CD4-positive, alpha-beta T cell (primary cell): Measurements from ENCODE around the gene RNF169. TPM values are rescaled to one million over a fixed set of nuclear protein-coding genes. Genes with fewer than 3 reads are reported as not detected.

Source experiments
- ATAC-seq: fragments of 200-7000 bp; cut with Tn5 transposase; one replicate; pipeline ENCODE4 v1.10.0; 2022; ENCODE audit warnings: mild to moderate bottlenecking; ENCODE audit not compliant: poor library complexity
- CTCF ChIA-PET: fragments of 350-600 bp; sonication (Branson Sonifier 250); formaldehyde crosslinking; loops from one replicate; lab custom pipeline; 2021; ENCODE audit warnings: antibody characterized with exemption, inconsistent platforms; lab: Charles Lee
- POLR2A ChIA-PET: fragments of 350-600 bp; sonication (Branson Sonifier 250); formaldehyde crosslinking; loops from one replicate; lab custom pipeline; 2021; ENCODE audit warnings: antibody characterized with exemption, inconsistent platforms; lab: Charles Lee
- DNase-seq, 14 experiments: peaks; one replicate each; pipeline ENCODE4 v3.0.0-alpha.2; 2013 to 2020; ENCODE audit warnings: mixed read lengths in 2 of 14
- H3K27ac ChIP-seq, 2 donors: one replicate each; pipeline versions ENCODE4 v1.5.1 to v1.7.0; 2013; ENCODE audit warnings: low read length in 2 of 2, low read depth in 1 of 2, mild to moderate bottlenecking in 1 of 2
- H3K27me3 ChIP-seq, 2 experiments: 1 replicate in 1 of 2; 2 replicates in 1 of 2; pipeline versions ENCODE4 v1.6.1 to v1.7.0; 2013; ENCODE audit warnings: low read length in 2 of 2, control low read depth in 1 of 2, mild to moderate bottlenecking in 1 of 2, moderate library complexity in 1 of 2; ENCODE audit not compliant: insufficient read depth in 2 of 2, control insufficient read depth in 1 of 2
- H3K36me3 ChIP-seq: one replicate; pipeline ENCODE4 v1.6.1; 2013; ENCODE audit warnings: low read length, control low read depth; ENCODE audit not compliant: insufficient read depth
- H3K4me1 ChIP-seq: one replicate; pipeline ENCODE4 v1.6.1; 2013; ENCODE audit warnings: low read length, control low read depth; ENCODE audit not compliant: insufficient read depth
- H3K4me3 ChIP-seq: one replicate; pipeline ENCODE4 v1.5.1; 2013; ENCODE audit warnings: mild to moderate bottlenecking, low read length, moderate library complexity
- H3K9me3 ChIP-seq, 2 experiments: 1 replicate in 1 of 2; 2 replicates in 1 of 2; pipeline versions ENCODE4 v1.6.1 to v1.7.0; 2013; ENCODE audit warnings: low read length in 2 of 2, mild to moderate bottlenecking in 2 of 2, control low read depth in 1 of 2, moderate library complexity in 1 of 2; ENCODE audit not compliant: control insufficient read depth in 1 of 2, insufficient read depth in 1 of 2
- H3K27ac Mint-ChIP-seq: one replicate; pipeline ENCODE4 v1.8.0; 2020; ENCODE audit warnings: mixed read lengths
- H3K27me3 Mint-ChIP-seq: one replicate; pipeline ENCODE4 v1.8.0; 2021; ENCODE audit warnings: mixed read lengths
- H3K36me3 Mint-ChIP-seq: one replicate; pipeline ENCODE4 v1.8.0; 2021; ENCODE audit warnings: low read depth, mixed read lengths
- H3K4me1 Mint-ChIP-seq: one replicate; pipeline ENCODE4 v1.8.0; 2021; ENCODE audit warnings: low read depth, mixed read lengths
- H3K4me3 Mint-ChIP-seq: one replicate; pipeline ENCODE4 v1.8.0; 2020; ENCODE audit warnings: mild to moderate bottlenecking, mixed read lengths
- H3K9me3 Mint-ChIP-seq: one replicate; pipeline ENCODE4 v1.8.0; 2020; ENCODE audit warnings: mixed read lengths
- CTCF ChIP-seq: fragments of 200-600 bp; IDR thresholded peaks from one replicate; pipeline ENCODE4 v1.8.0; 2022; ENCODE audit warnings: antibody characterized with exemption, mild to moderate bottlenecking
- intact Hi-C, 2 experiments: fragments of 100-400 bp; cut with DNase I in 1 of 2; cut with micrococcal nuclease in 1 of 2; formaldehyde crosslinking; loops; one replicate each; pipeline versions ENCODE4 v1.15.1 to v1.9.0; 2023 to 2025; cut with DNase I, micrococcal nuclease
- total RNA-seq, 174 experiments: library from RNA in 2 of 174; stranded (reverse) in 2 of 174; gene quantifications; one replicate each; pipeline ENCODE4 v1.2.3 and lab custom pipeline; 2021 to 2026

Gene RNF169
- total RNA-seq, 2 experiments from 2014 or later: 15.2 to 15.5 TPM

GRCh38 chr11:74707182-74707581 lies 41.5 kb upstream of the RNF169 start:
- H3K4me3 Mint-ChIP-seq: no peak overlapping the region
- H3K27me3 Mint-ChIP-seq: no peaks in the 10 kb centered on the region
- Histone ChIP-seq H3K27me3 (no peaks in the 10 kb centered on the region), H3K36me3 (no peaks in the 10 kb centered on the region), H3K27ac (no peak overlapping the region), H3K4me3 (no peak overlapping the region), H3K9me3 (no peaks in the 10 kb centered on the region), H3K4me1 (no peaks in the 10 kb centered on the region)
- no peak for ATAC-seq
- H3K9me3 Mint-ChIP-seq: no peaks in the 10 kb centered on the region
- no peak overlapping the region for H3K27ac Mint-ChIP-seq
- POLR2A ChIA-PET: no interaction called here
- no peak for DNase-seq
- CTCF ChIA-PET: no interaction called here
- no peaks in the 10 kb centered on the region for H3K36me3 Mint-ChIP-seq
- H3K4me1 Mint-ChIP-seq: no peaks in the 10 kb centered on the region
- no peak for TF ChIP-seq CTCF
- intact Hi-C loops: loop anchor here (10.0 kb wide), 1 partner anchor 168 kb away; no protein-coding TSS in a partner anchor

GRCh38 chr11:74707602-74708510 lies 40.8 kb upstream of the RNF169 start:
- H3K4me1 Mint-ChIP-seq: no peaks in the 10 kb centered on the region
- H3K4me1 ChIP-seq: no peaks in the 10 kb centered on the region
- no peaks in the 10 kb centered on the region for H3K27me3 Mint-ChIP-seq
- H3K27me3 ChIP-seq: no peaks in the 10 kb centered on the region
- intact Hi-C loops: loop anchor here (10.0 kb wide), 1 partner anchor 167 kb away; no protein-coding TSS in a partner anchor
- ChIA-PET POLR2A (no interaction called here), CTCF (interaction anchor here (1.1 kb wide), 1 partner anchor 18 kb away, joined by 3 read pairs; no protein-coding TSS in a partner anchor)
- no peaks in the 10 kb centered on the region for H3K36me3 ChIP-seq
- H3K9me3 ChIP-seq: no peaks in the 10 kb centered on the region
- no peak overlapping the region for H3K27ac Mint-ChIP-seq
- TF ChIP-seq CTCF: no peak
- H3K9me3 Mint-ChIP-seq: no peaks in the 10 kb centered on the region
- DNase-seq (no peak), ATAC-seq (no peak)
- H3K4me3 Mint-ChIP-seq: no peak overlapping the region
- H3K4me3 ChIP-seq: no peak overlapping the region
- H3K36me3 Mint-ChIP-seq: no peaks in the 10 kb centered on the region
- no peak overlapping the region for H3K27ac ChIP-seq

GRCh38 chr11:74709175-74709574 lies 39.5 kb upstream of the RNF169 start:
- intact Hi-C loops: loop anchor here (10.0 kb wide), 1 partner anchor 166 kb away; no protein-coding TSS in a partner anchor
- no peaks in the 10 kb centered on the region for H3K9me3 Mint-ChIP-seq
- ChIA-PET POLR2A (no interaction called here), CTCF (interaction anchor here (1.1 kb wide), 1 partner anchor 16 kb away, joined by 3 read pairs; no protein-coding TSS in a partner anchor)
- no peaks in the 10 kb centered on the region for H3K4me1 ChIP-seq
- TF ChIP-seq CTCF: no peak
- no peaks in the 10 kb centered on the region for H3K4me1 Mint-ChIP-seq
- H3K4me3 Mint-ChIP-seq: no peak overlapping the region
- no peaks in the 10 kb centered on the region for H3K36me3 Mint-ChIP-seq
- no peak overlapping the region for H3K27ac ChIP-seq
- ATAC-seq: no peak
- no peaks in the 10 kb centered on the region for H3K27me3 ChIP-seq
- DNase-seq: no peak
- no peaks in the 10 kb centered on the region for H3K36me3 ChIP-seq
- no peak overlapping the region for H3K4me3 ChIP-seq
- H3K27me3 Mint-ChIP-seq: no peaks in the 10 kb centered on the region
- H3K27ac Mint-ChIP-seq: no peak overlapping the region
- no peaks in the 10 kb centered on the region for H3K9me3 ChIP-seq
